ENCODE measurements around the gene GATB. TPM values are rescaled to one million over a fixed set of nuclear protein-coding genes. Genes with fewer than 3 reads are reported as not detected.

GATB gene
- total RNA-seq, 2 experiments from 2014 or later: 13.5 to 14.9 TPM

DNA sequence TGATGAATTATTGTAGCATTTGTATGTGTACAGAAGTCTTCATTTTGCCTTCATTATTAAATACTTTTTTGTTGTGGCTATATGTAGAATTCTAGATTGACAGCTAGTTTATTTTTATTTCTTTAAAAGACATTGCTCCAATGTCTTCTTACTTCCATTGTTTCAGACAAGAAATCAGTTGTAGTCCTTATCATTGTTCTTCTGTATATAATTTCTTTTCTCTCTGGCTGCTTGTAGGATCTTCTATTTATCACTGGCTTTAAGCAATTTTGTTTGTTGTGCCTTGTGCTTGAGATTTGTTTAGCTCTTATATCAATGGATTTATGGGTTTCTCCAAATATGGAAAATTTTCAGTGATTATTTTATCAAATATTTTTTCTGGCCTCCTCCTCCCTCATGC lies 13.5 kb upstream of the GATB start:
- Mint-ChIP-seq H3K27me3 (peaks cover 13% of the 10 kb centered on the region), H3K4me3 (no peak overlapping the region), H3K27ac (no peak overlapping the region), H3K36me3 (no peaks in the 10 kb centered on the region), H3K4me1 (no peaks in the 10 kb centered on the region), H3K9me3 (peaks cover 5% of the 10 kb centered on the region)
- ATAC-seq (ENCODE audit: low read depth): no peak
- no peak for DNase-seq
- POLR2A ChIA-PET: no interaction called here

- Mint-ChIP-seq H3K36me3 (no peaks in the 10 kb centered on the region), H3K9me3 (peaks cover 5% of the 10 kb centered on the region), H3K4me1 (no peaks in the 10 kb centered on the region), H3K27ac (no peak overlapping the region), H3K4me3 (no peak overlapping the region), H3K27me3 (peaks cover 23% of the 10 kb centered on the region)
- no peak for ATAC-seq (ENCODE audit: low read depth)
- no peak for DNase-seq
- POLR2A ChIA-PET: no interaction called here
Measured at GRCh38 chr4:151772274-151772673, 11.5 kb upstream of the GATB start.

DNA sequence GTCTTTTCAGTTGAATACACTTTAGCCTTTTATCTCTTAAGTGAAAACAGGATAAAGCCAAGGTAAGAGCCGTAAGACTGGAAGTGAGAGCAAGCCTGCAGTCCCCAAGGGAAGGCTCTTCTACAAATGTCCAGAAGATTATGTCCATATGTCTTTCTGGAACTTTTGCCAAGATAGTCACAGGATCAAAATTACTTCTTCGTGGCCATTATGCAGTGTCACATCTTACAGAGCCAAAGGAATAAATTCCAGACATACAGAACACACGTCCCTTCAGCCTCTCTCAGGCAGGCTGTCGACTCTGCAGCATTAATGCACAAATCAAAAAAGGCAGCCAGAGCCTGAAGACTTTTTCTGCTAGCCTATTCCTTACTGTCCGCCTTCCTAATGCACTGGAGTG lies 10.9 kb upstream of the GATB start:
- POLR2A ChIA-PET: no interaction called here
- Mint-ChIP-seq H3K36me3 (no peaks in the 10 kb centered on the region), H3K4me1 (no peaks in the 10 kb centered on the region), H3K9me3 (peaks cover 5% of the 10 kb centered on the region), H3K27me3 (peaks cover 17% of the 10 kb centered on the region), H3K27ac (no peak overlapping the region), H3K4me3 (no peak overlapping the region)
- ATAC-seq (ENCODE audit: low read depth) (no peak), DNase-seq (no peak)

GRCh38 chr4:151770154-151770553 lies 9.3 kb upstream of the GATB start:
- Mint-ChIP-seq H3K36me3 (no peaks in the 10 kb centered on the region), H3K27me3 (peaks cover 14% of the 10 kb centered on the region), H3K9me3 (peaks cover 3% of the 10 kb centered on the region), H3K4me1 (no peaks in the 10 kb centered on the region), H3K4me3 (no peak overlapping the region), H3K27ac (no peak overlapping the region)
- ATAC-seq (ENCODE audit: low read depth) (no peak), DNase-seq (no peak)
- POLR2A ChIA-PET: no interaction called here

GRCh38 chr4:151768835-151769234 lies 8.0 kb upstream of the GATB start:
- DNase-seq (no peak), ATAC-seq (ENCODE audit: low read depth) (no peak)
- Mint-ChIP-seq H3K27me3 (peaks cover 14% of the 10 kb centered on the region), H3K36me3 (no peaks in the 10 kb centered on the region), H3K4me1 (no peaks in the 10 kb centered on the region), H3K4me3 (no peak overlapping the region), H3K27ac (no peak overlapping the region), H3K9me3 (peaks cover 3% of the 10 kb centered on the region)
- POLR2A ChIA-PET: no interaction called here

GRCh38 chr4:151766691-151767090 lies 5.9 kb upstream of the GATB start:
- H3K27me3 Mint-ChIP-seq: peaks cover 17% of the 10 kb centered on the region
- POLR2A ChIA-PET: no interaction called here
- ATAC-seq (ENCODE audit: low read depth) (no peak), DNase-seq (no peak)
- H3K27ac Mint-ChIP-seq: no peak overlapping the region
- H3K4me3 Mint-ChIP-seq: no peak overlapping the region
- H3K36me3 Mint-ChIP-seq: no peaks in the 10 kb centered on the region
- peaks cover under 1% of the 10 kb centered on the region for H3K4me1 Mint-ChIP-seq
- no peaks in the 10 kb centered on the region for H3K9me3 Mint-ChIP-seq

DNA sequence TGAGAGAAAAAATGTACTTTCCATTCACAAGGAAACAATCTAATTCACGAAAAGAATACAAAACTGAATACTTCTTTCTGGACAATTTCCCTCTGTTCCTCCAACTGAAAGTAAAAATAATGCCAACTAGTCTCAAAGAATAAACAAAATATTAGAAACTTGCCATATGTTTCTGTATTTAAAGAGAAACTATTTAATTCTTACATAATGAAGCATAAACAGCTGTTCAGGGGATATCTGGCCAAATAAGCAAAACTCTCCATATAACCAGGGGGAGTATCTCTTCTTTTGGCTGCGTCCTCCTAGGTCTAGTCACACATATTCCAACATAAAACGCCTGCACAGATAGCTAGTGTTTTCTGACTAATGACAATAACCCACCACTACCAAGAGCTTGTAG lies 805 bp downstream of the GATB start:
- Mint-ChIP-seq H3K4me1 (peaks cover 15% of the 10 kb centered on the region), H3K27ac (no peak overlapping the region)
- POLR2A ChIA-PET: no interaction called here

GRCh38 chr4:151753056-151753455 lies 7.8 kb downstream of the GATB start:
- Mint-ChIP-seq H3K4me3 (no peak overlapping the region), H3K27ac (no peak overlapping the region), H3K36me3 (peaks cover 16% of the 10 kb centered on the region), H3K27me3 (no peaks in the 10 kb centered on the region), H3K9me3 (no peaks in the 10 kb centered on the region), H3K4me1 (no peaks in the 10 kb centered on the region)
- POLR2A ChIA-PET: no interaction called here
- peak; percentile 26 for ATAC-seq (ENCODE audit: low read depth)
- no peak for DNase-seq

More for the DNA sequence above, 805 bp downstream of the GATB start:
- peak overlapping the region; percentile 99 for H3K4me3 Mint-ChIP-seq
- H3K27me3 Mint-ChIP-seq: peaks cover 3% of the 10 kb centered on the region
- peaks cover 3% of the 10 kb centered on the region for H3K36me3 Mint-ChIP-seq
- DNase-seq (no peak), ATAC-seq (ENCODE audit: low read depth) (no peak)
- peaks cover 3% of the 10 kb centered on the region for H3K9me3 Mint-ChIP-seq

GRCh38 chr4:151750156-151750555 lies 10.7 kb downstream of the GATB start:
- no peaks in the 10 kb centered on the region for H3K9me3 Mint-ChIP-seq
- POLR2A ChIA-PET: no interaction called here
- H3K27ac Mint-ChIP-seq: no peak overlapping the region
- no peak overlapping the region for H3K4me3 Mint-ChIP-seq
- no peak for DNase-seq
- peaks cover 17% of the 10 kb centered on the region for H3K36me3 Mint-ChIP-seq
- ATAC-seq (ENCODE audit: low read depth): no peak
- no peaks in the 10 kb centered on the region for H3K4me1 Mint-ChIP-seq
- H3K27me3 Mint-ChIP-seq: no peaks in the 10 kb centered on the region

DNA sequence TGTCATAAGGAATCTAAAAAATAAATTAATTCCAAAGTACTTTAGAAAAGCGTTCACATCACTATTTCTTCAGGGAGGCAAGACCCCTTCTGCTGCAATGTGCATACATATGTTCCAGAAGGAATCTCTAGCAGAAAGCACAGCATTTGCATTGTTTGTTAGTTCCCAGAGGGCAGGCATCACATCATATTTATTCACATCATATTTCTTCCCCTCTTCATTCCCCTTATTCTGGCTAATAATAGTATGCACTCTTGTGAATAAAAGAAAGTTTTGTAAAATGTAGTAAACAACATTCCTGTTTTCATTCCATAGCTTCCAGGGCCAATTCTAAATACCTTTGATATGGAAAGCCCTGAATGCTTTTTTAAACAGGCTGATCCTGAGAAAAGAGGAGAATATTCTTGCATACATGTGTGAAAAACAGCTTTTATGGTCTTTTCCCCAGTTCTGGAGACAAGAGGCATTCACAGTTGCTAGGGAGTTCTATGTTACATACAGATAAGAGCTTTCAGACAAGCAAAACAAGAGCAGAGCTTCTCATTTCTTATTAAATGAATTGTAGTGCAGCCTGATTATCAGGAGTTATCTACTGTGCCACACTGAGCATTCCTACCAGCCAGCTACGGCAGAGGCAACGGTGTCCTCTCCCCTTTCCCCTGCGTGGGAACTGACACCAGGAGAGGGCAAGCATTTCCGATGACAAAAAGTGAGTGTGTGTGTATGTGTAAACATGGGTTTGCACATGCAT lies 15.2 kb downstream of the GATB start:
- H3K4me1 Mint-ChIP-seq: peaks cover 3% of the 10 kb centered on the region
- ATAC-seq (ENCODE audit: low read depth) (no peak), DNase-seq (no peak)
- H3K9me3 Mint-ChIP-seq: no peaks in the 10 kb centered on the region
- POLR2A ChIA-PET: no interaction called here
- H3K27me3 Mint-ChIP-seq: no peaks in the 10 kb centered on the region
- no peak overlapping the region for H3K4me3 Mint-ChIP-seq
- peaks cover 6% of the 10 kb centered on the region for H3K36me3 Mint-ChIP-seq
- no peak overlapping the region for H3K27ac Mint-ChIP-seq

- Mint-ChIP-seq H3K27ac (no peak overlapping the region), H3K4me1 (peaks cover 3% of the 10 kb centered on the region), H3K27me3 (no peaks in the 10 kb centered on the region), H3K36me3 (peaks cover 5% of the 10 kb centered on the region), H3K4me3 (no peak overlapping the region), H3K9me3 (no peaks in the 10 kb centered on the region)
- ATAC-seq (ENCODE audit: low read depth): no peak
- DNase-seq: no peak
- POLR2A ChIA-PET: no interaction called here
Measured at GRCh38 chr4:151744614-151745013, 16.2 kb downstream of the GATB start.

DNA sequence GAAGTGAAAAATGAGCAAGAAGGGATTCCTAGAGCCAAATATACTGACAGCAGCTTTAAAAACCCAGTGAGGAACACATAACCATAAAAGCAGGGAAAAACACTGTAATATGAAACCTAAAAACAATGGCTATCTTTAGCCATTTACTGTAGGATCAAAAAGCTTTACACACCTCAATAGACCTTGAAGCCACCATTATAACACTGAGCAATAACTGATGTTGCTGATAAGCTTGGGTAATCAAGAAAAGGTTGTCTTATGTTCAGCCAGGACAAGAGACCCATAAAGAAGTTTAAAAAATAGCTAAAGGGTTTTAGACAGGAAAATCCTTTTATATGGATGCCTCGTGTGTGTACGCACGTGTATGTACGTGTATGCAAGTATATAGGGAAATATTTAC lies 16.9 kb downstream of the GATB start:
- H3K4me1 Mint-ChIP-seq: peaks cover 3% of the 10 kb centered on the region
- no peak for ATAC-seq (ENCODE audit: low read depth)
- POLR2A ChIA-PET: no interaction called here

DNA sequence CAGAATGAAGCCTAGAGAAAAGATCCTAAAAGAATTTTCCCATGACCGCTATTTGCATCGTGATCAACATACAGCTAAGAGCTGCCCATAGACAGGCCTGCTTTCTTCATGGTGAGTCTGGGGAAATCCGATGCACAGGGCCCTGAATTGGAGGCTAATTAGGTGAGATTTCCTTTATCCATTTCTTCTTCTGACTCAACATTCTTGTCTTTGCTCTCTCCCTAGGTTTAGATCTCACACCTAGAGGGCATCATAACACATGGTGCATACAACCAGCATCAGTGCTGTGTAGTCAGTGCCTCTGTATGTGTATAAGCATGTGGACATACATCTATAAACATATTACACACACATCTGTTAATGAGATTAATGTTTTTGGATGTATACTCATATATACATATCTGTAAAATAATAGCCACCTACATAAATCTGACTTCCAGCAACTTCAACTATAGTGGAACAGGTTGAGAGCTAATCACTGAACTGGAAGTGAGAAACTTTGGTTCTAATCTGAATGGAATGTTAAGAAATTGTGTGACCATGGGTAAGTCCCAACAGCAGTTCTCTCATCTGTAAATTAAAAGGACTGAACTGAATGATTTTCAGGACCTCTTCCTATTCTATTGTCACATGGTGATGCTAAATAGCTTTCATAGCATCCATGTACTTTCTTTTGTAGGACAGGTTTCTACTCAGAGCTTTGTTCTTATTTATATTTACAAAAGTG lies 17.5 kb downstream of the GATB start:
- no peak for ATAC-seq (ENCODE audit: low read depth)
- DNase-seq: no peak
- Mint-ChIP-seq H3K4me3 (no peak overlapping the region), H3K36me3 (peaks cover 10% of the 10 kb centered on the region), H3K27me3 (no peaks in the 10 kb centered on the region), H3K9me3 (peaks cover 2% of the 10 kb centered on the region), H3K4me1 (peaks cover 3% of the 10 kb centered on the region), H3K27ac (no peak overlapping the region)
- POLR2A ChIA-PET: no interaction called here

More for the DNA sequence above, 16.9 kb downstream of the GATB start:
- peaks cover 2% of the 10 kb centered on the region for H3K9me3 Mint-ChIP-seq
- no peak for DNase-seq
- no peaks in the 10 kb centered on the region for H3K27me3 Mint-ChIP-seq
- H3K27ac Mint-ChIP-seq: no peak overlapping the region
- H3K4me3 Mint-ChIP-seq: no peak overlapping the region
- H3K36me3 Mint-ChIP-seq: peaks cover 7% of the 10 kb centered on the region

Measured in activated naive CD8-positive, alpha-beta T cell treated with anti-CD3 and anti-CD28 coated beads, Interleukin-2, amount 10 ng/mL, durations not matched to agents 7 days and 5 days (primary cell).